ENCODE measurements around the gene SRPX2.
"Not testable (repeated sequence)": the region's sequence is repeated elsewhere in the genome, so short reads cannot be mapped to it uniquely, and the experiment has no call there.

The SRPX2 gene

DNA sequence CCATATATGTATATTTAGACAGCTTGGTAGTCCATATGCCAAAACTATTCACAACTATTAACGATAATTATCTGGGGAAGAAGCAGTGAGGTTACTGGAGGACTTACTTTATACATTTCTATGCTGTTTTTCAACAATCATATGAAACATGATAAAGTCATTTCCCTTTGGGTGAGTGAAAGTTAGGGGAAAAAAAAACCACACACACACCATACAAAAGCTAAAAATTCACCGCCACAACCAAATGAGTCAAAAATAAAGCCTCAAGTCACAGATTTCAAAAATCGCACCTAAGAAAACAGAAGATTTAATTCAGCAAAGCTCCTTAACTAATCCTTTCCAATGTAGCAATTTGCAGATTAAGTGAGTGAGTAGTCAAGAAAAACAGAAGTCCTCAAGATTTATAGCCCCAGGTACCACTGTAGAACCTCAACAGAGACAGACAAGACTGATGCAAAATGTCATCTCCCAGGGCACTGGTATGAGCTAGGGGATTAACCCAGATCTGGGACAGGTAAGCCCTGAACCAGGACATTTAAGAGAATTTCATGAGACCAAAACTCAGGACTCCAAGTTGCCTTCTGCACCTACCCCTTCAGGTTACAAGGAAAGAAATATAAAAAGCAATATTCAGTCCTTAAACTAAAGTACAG, 52.8 kb downstream of the SRPX2 start:
- DNase-seq (ENCODE audit: low read depth in 3 of 3): no peak

DNA sequence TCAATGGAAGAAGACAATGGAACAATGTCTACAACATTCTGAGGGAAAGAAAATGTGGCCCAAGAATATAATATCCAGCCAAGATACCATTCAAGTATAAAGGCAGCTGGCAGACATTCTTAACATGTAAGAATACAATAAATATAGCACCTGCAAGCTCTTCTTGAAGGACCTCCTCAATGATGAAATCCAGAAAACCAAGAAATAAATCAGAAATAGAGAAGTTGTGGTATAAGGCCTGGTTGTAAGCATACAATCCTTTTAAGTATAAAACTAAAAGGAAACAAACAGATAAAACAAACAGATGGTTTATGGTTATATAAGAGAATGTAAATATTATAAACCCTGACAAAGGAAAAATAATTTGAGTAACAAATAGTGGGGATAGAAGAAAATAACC, 54.6 kb downstream of the SRPX2 start:
- no peak for DNase-seq (ENCODE audit: low read depth in 3 of 3)

DNA sequence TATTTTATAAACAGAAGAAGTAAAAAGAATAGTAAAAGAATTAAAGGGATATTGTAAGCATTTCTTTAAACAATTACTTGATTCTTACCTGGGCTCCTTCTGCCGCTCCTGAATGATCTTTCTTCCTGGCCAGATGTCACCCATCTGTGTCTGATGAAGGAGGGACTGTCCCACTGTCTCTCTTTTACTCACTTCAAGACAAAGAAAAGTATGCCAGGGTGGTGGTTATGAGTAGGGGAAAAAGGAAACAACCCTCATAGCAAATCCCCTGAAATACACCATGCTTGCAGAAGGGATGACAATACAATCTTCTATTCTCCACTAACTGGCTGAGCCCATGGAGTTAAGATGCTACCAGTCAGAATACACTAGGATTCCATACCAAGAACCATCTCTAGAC, 56.8 kb downstream of the SRPX2 start:
- DNase-seq (ENCODE audit: low read depth in 3 of 3): no peak

DNA sequence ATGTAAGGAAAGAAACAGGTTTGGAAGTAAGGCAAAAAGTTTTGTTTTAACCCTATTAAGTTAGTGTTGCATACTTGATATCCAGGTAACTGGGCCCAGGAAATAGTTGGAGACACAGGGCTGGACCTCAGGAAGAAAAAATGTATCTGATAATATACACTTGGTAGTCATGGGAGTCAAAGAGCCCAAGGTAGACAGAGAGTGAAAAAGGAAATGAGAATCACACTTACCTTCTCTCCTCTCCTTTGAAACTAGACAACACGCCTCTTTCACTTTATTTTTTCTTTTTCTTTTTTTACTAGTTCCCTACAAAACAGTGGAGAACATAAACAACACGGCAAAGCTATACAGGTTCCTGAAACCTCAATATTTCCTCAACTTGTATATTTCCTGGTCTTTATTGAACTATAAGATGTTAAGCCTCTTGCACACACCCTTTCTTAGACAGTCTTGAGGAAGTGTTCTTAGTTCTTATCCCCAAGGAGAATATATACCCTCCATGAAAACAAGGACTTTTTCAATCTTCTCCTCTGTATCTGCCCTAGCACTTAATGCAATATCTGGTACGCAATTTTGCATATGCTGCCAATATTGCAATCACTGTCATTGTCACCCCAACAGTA, 60.7 kb downstream of the SRPX2 start:
- DNase-seq (ENCODE audit: low read depth in 3 of 3): no peak

DNA sequence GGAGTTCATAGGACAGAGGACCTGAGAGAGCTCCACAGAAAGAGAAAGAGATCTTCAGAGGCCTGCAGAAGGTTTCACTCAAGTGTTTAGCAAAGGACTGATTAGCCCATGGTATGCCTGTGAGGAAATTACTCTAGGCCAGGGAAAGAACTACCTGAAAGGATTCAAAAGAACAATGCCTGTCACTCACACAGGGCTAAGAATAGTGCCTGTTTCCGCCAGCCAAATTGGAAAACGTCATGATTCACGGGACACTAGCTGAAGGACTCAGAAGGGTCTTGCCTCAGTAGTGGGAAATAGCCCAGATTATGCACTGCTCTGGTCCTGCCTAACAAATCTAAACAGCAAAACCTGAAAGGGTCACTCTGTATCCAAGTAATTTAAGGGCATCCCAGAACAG, 66.8 kb downstream of the SRPX2 start:
- no peak for DNase-seq (ENCODE audit: low read depth in 3 of 3)

DNA sequence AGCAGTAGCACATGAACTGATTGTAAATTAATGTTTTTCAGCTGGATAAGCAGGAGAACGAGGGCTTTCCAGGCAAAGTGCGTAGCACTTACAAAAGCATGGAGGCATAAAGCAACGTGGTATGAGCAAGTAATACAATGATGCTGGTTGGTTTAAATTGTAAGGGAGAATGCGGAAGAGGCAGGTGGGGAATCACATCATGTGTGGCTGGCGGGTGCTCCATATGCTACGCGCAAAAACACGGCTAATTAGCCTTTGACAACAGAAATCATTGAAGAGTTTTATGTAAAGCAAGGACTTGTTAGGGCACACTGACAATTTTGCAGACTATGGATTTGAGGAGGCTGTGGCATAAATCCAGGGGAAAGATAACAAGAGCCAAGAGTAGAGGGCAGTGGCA, 73.4 kb downstream of the SRPX2 start:
- no peak for DNase-seq (ENCODE audit: low read depth in 3 of 3)

DNA sequence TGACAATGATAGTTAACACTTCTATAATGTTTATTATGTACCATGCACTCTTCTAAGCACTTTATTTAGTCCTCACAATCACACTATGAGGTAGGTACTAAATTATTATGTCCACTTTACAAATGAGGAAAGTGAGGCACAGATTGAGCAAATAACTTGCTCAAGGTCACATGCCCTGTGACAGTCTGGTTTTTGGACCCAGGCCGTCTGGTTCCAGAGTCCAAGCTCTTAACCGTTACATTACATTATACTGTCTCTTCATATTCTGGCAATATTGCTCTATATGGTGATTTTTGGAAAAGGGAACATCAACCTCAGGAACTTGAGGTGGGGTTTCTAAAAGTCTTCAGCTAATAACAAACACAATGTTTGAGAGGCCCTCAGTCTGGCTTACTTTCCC, 75.1 kb downstream of the SRPX2 start:
- no peak for DNase-seq (ENCODE audit: low read depth in 3 of 3)

DNA sequence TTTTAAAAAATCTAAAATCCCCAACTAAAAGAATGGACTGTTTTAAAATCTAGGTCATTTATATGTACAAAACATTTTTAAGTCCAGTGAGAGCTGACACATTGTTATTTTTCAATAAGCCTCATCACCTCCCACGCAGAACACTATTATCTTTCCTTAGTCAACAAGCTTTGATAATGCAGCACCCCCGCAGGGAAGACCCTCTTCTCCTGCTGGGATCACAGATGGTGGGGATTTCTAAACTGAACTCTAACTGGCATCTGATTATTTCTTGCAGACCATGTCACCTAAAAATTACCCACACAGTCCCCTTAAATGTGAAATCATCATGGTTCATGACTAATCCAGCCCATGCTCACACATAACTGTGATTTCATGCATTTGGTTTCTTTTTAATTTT, 76.3 kb downstream of the SRPX2 start:
- no peak for DNase-seq (ENCODE audit: low read depth in 3 of 3)

DNA sequence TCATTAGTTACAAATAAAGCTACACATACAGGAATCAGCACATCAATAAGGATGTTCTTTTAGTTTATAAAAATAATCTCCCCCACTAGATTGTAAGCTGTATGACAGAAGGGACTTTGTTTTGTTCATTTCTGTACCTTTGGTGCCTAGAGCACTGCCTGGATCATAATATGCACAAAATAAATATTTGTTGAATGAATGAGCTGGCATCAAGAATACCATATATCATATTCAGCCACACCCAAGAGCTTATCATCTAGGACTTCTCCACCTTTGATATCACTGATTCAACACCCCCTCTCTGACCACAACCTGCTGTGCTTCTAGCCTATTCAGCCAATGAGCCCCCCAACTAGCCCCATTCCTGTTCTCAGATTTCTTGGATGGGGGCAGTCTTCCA, 77.3 kb downstream of the SRPX2 start:
- DNase-seq (ENCODE audit: low read depth in 3 of 3): no peak

DNA sequence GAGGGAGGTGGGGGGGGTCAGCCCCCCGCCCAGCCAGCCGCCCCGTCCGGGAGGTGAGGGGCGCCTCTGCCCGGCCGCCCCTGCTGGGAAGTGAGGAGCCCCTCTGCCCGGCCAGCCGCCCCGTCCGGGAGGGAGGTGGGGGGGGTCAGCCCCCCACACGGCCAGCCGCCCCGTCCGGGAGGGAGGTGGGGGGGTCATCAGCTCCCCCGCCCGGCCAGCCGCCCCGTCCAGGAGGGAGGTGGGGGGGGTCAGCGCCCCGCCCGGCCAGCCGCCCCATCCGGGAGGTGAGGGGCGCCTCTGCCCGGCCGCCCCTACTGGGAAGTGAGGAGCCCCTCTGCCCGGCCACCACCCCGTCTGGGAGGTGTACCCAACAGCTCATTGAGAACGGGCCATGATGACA, 80.0 kb downstream of the SRPX2 start:
- DNase-seq (ENCODE audit: low read depth in 3 of 3): not testable (repeated sequence)
